GM18498 (cell line): ENCODE results near the gene ALDH4A1.

Source experiments
- ATAC-seq: cut with Tn5 transposase; IDR thresholded peaks from one replicate; pipeline ENCODE4 v1.9.1; 2021; ENCODE audit warnings: mild to moderate bottlenecking, moderate library complexity; ENCODE audit not compliant: unreplicated experiment

Gene ALDH4A1

DNA sequence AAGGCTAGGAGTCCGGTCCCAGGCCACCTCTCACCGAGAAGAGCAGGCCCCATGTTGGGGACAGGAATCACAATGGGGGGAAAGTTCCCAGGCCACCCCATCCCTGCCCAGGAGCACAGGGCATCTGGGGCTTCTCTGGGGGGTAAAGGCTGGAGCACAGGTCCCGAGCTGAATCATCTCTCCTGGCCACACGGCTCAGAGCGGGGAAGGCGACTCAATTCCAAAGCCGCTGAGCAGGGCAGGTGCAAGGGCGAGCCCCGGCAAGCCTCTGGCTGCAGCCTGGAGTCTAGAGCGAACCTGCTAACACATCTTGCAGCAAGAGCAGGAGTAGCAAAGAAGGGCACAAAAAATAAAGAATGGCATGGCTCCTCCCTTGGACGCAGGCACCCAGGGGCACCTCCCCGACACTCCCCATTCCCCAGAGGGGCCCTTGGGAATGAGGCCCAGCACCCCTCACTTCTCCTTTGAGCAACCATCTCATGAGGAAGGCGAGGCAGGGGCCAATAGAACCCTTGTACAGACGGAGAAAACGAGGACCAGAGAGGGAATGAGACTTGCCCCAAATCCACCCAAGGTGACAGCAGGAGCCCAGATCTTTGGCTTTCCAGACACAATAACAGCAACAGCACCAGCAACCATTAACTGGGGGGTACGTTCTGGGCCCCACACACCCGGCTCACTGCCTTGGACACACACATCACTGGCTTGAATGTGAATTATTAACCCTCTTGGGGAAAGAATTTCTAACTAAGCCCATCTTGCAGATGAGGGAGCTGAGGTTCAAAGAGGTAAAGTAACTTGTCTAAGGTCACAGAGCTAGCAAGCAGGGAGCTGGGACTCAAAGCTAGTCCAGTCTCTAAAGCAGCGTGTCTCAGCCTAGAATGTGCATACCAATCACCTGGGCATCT lies 20.7 kb upstream of the ALDH4A1 start:
- no peak for ATAC-seq

DNA sequence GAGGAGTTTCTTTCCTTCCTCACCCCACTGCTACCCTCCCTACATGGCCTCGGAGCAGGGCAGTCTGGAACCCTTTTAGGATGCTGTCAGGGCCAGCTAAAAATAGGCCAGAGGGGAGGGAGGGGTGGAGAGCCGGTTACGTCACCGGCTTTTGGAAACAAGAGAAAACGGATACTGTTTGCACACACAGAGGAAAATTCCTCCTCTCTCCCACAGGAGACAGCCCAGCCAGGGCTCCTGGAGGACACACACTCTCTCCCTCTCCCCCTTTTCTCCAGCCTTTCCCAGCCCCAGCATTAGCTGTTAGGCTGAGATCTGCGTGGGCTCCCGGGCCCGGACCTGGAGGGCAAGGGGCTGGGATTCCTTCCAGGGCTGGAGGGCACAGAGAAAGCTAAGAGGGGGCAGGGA lies 20.0 kb upstream of the ALDH4A1 start:
- no peak for ATAC-seq

DNA sequence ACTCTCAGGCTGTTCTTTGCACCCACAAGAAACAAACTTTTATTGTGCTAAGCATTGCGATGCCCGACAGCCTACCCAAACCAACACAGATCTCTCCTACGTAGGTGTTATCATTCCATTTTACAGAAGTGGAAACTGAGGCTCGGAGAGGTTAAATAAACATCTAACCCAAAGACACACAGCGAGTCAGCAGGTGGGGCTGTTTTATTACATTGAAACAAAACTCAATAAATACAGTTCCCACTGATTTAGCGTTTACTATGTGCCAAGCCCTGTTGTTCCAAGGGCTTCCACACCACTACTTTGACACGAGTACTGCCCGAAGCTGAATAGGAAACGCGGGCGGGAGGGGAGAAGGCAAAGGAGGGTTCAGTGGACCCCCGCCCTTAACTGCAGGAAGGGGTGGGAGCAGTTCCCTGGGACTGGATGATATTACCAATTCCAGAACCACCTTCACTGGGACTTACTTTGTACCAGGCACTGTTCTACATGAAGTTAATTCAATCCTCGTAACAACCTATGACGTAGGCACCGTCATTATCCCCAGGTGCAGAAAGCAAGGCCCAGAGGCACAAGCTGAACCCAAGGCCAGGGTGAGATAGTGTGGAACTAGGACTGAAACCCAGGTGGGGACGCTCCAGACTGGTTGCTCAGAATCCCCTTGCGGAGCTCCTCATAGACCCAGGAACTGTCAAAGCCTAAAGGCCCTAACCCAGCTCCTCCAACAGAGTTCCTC lies 19.3 kb upstream of the ALDH4A1 start:
- no peak for ATAC-seq

DNA sequence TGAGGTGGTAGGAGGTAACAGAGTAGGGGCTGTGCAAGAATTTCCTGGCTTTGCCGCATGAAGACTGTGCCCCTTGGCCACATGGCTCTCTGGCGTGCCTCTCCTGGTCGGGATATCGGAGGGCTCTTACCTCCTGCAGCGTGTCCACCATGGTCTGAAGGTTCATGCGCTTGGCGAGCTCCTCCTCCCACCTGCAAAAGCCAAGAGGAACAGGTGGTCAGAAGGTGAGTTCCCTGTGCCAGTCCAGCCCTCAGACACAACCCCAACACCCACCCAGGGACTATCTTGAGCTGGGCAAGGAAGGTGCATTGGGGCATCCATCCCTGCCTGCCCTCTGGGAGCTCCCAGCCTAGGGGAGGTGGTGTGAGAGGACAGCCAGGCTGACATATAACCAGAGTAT lies 18.6 kb upstream of the ALDH4A1 start:
- no peak for ATAC-seq

DNA sequence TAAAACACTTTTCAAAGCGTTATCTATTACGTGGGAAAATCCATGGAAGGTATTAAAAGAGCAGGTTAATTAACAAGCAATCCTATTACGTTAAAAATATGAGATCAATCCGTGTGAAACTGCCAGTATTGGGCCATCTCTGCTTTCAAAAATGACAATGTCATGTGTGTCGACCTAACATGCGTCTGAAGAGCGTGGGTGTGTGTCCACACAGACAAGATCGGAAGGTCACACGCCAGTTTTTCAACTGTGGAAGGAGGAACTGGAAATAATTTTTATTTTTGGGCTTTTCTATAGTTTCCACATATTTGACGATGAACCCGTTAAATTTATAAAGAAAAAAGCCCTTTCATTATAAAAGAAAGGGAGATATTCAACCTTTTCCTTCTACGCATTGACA lies 17.6 kb upstream of the ALDH4A1 start:
- ATAC-seq, result no peak

DNA sequence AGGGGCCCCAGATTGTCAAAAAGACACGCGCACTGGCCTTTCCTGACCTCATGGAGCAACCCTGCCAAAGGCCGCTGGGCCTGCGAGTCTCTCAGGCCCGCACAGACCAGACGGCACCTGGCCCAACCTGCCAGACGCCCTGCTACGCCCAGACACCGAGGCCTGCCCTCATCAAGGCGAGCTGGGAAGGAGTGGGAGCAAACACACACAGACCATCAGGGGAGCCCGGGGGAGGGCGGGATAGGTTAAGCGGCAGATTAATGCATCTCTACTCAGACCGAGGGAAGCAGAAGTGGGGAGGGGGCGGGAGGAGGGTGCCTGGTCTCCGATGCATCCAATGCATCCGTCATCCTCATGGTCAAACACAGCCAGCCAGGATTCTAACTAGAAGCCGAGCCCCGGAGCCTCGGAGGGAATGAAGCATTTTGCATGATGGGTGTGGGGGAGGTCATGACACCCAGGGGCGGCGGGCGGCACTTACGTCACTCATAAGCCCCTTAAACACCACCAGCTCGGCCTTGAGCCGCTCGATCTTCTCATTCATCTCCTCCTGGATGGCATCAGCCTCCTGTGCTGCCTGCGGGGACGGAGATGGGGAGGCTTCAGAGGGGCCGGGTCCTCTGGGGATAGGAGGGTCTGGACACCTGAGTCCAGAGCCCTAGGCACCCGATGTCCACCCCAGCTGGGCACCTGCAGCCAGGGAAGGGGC lies 17.0 kb upstream of the ALDH4A1 start:
- ATAC-seq, result no peak

DNA sequence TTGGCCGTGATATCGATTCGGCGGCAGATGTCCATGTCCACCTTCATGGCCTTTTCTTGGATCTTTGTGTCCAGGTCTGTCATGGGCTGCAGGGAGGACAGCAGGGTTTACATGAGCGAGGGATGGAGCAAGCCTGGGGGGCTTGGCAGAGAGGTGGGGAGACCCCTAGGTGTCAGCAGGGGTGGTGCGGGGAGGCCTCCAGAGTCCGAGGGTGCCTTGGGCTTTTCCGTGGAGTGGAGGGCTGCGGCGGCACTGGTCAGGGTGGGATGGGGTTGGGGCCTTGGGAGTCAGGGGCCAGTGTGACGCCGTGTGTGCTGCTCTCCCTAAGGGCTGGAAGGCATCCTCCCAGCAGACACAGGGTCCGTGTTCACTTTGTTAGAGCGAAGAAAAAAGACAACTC lies 16.1 kb upstream of the ALDH4A1 start:
- ATAC-seq, result no peak

DNA sequence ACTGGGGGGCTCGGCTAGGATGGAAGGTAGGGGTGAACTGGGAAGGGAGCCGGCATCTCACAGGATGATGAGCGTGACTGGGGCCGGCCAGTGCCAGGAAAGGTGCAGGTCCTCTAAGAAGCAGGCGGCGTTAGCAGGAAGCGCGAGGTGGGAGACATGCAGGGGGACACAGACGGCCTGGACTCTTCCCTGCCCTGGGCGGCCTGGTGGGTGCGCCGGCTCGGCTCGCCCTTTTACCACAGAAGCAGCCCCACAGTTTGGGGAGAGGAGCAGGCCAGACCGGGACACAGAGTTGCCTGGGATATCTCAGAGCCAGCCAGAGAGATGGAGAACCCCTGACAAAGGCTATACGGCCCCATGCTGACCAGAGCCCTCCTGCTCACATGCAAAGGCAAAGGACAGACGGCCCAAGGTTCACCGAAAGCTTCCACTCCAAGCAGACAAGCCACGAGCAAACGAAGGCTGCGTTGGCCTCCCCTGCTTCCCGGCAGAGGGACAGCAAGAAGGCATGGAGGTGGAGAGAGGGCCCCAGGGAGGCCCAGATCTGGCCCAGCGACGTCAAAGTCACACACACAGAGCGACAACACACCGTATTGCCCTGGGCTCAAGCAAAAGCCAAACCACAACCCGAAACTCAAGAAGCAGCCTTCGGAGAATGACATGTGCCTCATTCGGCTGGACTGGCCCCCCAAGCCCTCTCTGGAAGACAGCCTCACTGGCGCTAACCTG lies 14.9 kb upstream of the ALDH4A1 start:
- no peak for ATAC-seq

DNA sequence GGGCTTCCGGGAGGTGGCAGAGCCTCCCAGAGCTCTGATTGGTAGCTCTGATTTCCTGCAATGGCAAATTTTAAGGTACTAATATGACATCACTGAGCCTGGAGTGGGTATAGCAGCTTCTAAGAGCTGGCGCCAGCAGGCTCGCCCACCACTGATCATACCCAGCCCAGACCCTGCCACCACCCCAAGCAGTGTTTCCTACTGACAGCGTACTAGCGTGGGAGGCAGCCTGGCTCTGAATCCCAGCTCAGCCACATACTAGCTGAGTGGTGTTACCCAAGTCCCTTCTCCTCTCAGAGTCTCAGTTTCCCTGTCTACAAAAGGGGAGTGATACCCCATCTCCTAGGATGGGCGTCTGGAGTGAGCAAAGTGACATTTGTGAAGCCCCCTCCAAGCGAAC lies 13.0 kb upstream of the ALDH4A1 start:
- ATAC-seq, result no peak

DNA sequence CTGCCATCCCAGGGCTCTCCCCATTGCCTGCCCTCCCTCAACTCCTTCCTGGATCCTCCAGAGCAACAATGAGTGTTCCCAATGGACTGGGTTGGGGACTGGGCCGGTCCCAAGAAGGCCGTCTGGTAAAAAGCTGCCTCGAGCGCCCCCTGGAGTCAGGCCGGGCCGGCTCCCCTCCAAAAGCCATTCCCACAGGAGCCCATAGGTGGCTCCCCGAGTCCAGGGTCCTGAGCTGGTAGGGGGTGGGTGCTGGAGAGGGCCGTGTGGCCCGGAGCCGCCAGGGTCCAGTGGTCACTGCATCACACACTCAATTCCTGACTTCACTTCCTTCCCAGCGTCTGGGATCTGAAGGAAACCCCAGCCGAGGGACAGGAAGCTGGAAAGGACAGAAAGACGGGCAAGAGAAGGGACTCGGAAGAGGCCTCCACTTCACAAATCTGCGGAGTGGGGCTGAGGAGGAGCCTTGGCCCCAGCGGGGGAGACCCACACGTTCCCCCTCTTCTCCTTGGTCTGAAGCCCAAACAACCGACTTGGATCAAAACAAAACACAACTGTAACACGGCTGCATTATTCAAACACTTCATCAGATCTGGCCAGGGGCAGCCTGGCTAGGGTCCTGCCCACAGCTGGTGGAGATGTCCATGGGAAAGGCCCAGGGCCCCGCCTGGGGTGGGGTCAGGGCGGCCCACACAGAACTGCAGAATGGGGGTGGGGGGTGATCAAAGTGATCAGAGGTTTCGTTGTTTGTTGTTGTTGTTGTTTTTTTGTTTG lies 10.9 kb upstream of the ALDH4A1 start:
- no peak for ATAC-seq

DNA sequence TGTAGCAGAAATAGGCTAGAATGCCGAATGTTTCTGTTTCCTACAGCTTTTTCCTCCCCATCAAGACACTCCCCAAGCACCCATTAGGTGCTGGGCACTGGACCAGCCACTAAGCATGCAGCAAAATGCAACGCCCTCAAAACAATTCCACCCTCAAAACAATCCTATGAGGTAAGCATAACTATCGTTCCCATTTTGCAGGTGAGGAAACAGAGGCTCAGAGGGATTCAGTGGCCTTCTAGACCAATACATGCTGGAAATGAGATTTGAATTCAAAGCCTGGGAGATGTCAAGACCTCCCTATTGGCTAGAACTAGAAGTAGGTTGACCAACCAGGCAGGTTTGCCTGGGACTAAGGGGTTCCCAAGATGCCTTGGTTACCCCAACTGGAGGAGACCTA lies 10.2 kb upstream of the ALDH4A1 start:
- ATAC-seq, result no peak

DNA sequence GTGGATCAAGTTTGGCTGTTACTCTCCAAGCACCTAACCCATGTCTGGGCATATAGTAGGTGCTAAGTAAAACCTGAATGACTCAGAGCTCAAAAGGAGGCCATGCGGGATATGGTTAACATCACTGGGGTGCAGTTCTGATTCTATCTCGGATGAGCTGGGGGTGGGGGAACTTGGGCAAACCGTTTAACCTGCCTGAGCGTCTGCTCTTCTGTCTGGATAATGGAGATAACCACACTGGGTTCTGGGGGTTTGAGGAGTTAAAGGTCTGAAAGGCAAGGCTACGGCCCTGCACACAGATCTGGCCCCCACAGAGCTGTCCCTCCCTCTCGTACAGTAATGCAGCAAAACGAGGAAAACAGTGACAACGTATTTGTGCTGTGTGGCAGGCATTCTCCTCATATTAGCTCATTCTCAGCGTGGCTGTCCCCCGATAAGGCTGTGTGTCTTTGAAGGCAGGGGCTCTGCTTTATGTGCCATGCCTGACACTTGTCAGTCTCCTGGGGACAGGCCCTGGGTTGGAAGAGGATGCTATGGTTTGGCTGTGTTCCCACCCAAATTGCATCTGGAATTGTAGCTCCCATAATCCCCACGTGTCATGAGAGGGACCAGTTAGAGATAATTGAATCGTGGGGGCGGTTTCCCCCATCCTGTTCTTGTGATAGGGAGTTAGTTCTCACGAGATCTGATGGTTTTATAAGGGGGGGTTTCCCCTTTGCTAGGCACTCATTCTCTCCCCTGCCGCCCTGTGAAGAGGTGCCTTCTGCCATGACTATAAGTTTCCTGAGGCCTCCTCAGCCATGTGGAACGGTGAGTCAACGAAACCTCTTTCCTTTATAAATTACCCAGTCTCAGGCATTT lies 6.8 kb upstream of the ALDH4A1 start:
- ATAC-seq, result no peak

DNA sequence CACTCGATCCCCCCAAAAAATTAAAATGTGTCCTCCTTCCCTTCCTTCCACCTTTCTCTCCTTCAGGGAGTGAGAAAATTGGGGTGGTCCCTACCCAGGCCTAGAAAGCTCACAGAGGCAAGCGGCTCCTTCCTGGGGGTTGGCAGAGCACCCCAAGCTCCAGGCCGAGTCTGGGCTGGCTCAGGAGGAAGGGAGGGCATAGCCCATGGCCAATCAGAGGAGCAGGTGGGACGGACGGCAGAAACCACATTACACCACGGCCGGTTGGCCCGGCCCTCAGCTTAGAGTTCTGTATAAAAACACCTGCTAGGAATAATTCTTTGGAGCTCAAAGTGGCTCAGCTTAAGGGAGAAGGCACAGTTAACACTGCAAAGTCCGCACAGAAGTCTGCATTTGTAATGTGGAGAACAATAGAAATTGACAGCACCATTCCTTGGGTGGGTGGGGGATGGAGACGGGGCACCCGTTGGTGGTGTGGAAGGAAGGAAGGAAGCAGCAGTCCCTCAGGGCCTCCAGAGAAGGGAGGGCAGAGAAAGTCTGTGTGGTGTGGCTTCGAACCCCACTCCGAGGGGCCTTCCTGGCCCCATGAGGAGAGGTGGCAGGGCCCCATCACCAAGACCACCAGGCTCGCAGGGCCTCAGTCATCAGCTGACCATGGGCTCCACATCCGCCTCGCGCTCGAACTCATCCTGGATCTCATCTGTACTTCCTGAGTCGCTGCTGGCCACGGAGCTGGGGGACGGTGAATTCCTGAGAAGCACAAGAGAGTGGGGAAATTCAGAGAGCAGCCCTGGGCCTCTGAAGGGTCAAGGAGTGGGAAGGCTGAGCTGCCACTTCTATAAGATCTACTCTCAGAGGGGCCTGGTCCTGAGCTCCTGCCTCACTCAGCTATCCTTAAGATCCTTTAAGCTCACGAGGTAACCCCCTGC lies 5.8 kb upstream of the ALDH4A1 start:
- ATAC-seq, result no peak

DNA sequence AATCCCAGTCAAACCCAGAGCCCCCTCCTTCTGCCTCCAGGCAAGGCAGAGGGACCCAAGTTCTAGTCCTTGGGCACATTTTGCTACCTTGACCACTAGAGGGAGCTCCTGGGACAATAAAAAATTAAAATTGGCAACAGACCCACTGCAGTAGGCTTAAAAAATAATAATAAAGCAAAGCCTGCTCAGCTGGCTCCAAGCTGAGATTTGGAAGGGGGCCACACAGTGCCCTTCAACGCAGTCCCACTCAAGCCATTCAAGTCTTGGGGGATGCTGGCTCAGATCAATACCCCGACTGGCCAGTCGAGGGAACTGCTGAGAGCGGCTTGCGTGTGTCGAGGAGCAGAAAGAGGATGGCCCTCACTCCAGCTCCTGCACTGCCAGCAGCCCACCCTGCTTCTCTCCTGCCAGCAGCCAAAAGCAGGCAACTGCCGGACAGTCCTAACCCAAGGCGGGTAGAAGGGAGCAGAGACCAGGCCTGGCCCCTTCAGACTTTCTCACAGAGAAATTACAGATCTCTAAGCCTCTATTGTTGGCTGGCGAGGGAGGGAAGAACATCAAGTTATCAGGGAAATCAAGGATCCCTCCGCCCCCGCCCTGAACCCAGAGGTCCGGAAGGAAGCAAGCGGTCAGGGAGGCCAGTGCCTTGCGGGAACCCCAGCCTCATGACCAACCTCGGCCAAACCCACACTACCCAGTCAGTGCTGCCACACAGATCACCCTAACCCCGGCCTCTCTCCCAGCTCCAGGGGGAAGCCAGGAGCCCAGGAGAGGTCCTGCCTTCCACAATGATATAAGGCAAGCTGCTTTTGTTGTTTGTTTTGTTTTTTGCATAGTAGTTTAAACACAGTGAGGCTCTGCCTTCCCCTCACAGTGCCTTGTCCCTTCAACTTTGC lies 4.9 kb upstream of the ALDH4A1 start:
- no peak for ATAC-seq

DNA sequence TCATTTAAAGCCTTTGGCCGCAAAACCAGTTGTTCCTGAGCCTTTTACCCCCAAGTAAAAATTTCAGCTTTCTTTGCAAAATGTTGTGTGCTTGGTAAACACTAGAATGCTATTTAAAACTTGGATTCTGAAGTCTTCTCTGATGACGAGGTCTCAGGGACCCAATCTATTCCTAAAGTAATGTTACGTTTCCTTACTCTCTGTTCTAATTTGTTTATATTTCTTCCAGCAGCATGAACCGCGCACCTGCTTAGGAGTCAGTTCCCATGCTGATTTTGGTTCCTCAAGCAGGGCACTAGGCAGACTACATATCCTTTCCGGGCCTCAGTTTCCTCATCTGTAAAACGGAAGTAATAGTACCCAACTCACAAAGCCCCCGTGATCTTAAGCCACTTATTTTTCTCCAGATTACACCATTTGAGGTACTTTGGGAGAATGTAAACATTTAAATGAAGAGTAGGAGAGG lies 969 bp upstream of the ALDH4A1 start:
- ATAC-seq, result no peak

DNA sequence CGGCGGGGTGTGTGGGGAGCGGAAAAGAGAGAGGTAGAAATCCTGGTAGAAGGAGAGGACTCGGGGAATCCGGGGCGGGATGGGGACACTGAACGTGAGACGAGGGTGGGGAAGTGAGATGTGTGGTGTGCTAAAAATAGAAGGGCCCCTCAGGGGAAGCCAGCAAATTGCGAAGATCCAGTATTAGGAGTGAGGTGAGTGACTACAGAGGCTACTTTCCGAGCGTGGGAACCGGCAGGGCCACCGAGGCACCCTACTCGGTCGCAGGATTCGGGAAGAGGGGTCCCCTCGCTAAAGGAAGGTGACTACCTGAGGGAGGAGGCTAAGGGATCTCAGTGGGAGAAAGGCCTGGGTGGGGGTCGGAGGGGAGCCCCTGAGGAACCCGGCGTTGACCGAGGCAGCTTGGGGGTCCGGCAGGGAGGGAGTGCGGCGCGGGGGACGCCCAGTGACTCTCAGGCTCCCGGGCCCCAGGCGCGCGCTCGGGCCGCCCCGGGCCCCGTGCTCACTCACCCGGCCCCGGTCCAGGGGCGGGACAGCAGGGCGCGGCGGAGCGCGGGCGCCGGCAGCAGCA lies 318 bp downstream of the ALDH4A1 start:
- no peak for ATAC-seq
